ENCODE measurements around the gene TMEM117.
"Not testable (repeated sequence)": the region's sequence is repeated elsewhere in the genome, so short reads cannot be mapped to it uniquely, and the experiment has no call there.

The TMEM117 gene

DNA sequence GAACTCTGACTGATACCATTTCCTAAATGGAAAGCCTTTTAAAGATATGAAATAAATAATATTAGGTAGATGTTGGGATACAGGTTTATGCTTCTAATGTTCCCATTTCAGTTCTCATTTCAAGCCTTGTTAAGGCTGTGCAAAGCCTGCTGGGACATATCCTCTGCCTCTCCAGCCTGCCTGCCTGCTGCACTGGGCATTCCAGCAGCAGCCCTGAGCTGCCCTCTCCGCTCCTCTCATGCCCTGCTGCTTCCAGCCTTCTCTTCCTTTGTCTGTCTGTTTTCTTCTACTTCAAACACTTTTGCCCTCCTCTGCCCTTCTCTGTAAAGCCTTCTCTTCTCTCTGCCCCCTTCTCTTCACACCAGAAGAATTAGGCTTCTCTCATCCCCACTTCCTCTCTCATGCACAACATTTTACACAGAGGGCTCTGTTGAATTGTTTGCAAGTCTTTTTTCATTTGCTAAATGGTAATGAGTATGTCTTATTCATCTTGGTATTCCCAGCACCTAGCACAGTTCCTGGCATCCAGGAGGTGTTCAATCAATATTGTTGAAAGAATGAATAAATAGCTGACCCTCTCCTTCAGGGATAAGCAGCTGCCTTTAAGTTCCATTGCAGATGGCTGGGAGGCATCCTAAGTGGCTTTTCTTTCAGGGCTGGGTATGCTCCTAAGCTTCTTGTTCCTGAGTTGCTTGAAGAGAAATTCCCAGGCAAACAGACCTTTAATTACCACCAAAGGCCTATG, 292.3 kb downstream of the TMEM117 start:
- TF ChIP-seq POLR2A (IDR thresholded peaks at IDR 0.05; ENCODE audit: low read length) (no peak), GATA1 (IDR thresholded peaks at IDR 0.05; ENCODE audit: low read depth, low read length) (no peak)
- no peak for DNase-seq

GRCh38 chr12:44143175-44143574, 307.3 kb downstream of the TMEM117 start:
- DNase-seq: no peak
- TF ChIP-seq GATA1 (IDR thresholded peaks at IDR 0.05; ENCODE audit: low read depth, low read length): no peak
- no peak for TF ChIP-seq POLR2A (IDR thresholded peaks at IDR 0.05; ENCODE audit: low read length)

GRCh38 chr12:44148936-44149335, 313.1 kb downstream of the TMEM117 start:
- no peak for TF ChIP-seq GATA1 (IDR thresholded peaks at IDR 0.05; ENCODE audit: low read depth, low read length)
- no peak for TF ChIP-seq POLR2A (IDR thresholded peaks at IDR 0.05; ENCODE audit: low read length)
- no peak for DNase-seq

DNA sequence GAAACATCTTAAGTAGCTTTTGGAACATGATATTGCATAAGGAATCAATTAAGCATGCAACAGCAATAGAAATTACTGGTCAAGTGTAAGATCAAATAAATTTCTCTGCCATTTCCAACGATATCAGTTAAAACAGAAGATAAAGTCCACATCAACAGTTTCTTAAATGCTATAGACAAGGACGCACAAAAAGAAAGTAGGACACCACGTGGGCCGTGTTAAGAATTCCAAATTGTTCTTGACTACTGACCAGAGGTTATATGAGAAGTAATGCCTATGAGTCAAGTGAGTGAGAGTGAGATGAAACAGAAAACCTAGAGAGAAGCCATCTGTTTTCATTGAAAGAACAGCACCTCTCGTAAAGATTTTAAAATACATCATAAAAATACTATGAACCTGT, 318.2 kb downstream of the TMEM117 start:
- TF ChIP-seq GATA1 (IDR thresholded peaks at IDR 0.05; ENCODE audit: low read depth, low read length) (no peak), POLR2A (IDR thresholded peaks at IDR 0.05; ENCODE audit: low read length) (no peak)
- no peak for DNase-seq

GRCh38 chr12:44155358-44155757, 319.5 kb downstream of the TMEM117 start:
- no peak for DNase-seq
- no peak for TF ChIP-seq GATA1 (IDR thresholded peaks at IDR 0.05; ENCODE audit: low read depth, low read length)
- no peak for TF ChIP-seq POLR2A (IDR thresholded peaks at IDR 0.05; ENCODE audit: low read length)

GRCh38 chr12:44157359-44157758, 321.5 kb downstream of the TMEM117 start:
- TF ChIP-seq GATA1 (IDR thresholded peaks at IDR 0.05; ENCODE audit: low read depth, low read length) (no peak), POLR2A (IDR thresholded peaks at IDR 0.05; ENCODE audit: low read length) (no peak)
- no peak for DNase-seq

- no peak for DNase-seq
- no peak for TF ChIP-seq GATA1 (IDR thresholded peaks at IDR 0.05; ENCODE audit: low read depth, low read length)
- TF ChIP-seq POLR2A (IDR thresholded peaks at IDR 0.05; ENCODE audit: low read length): no peak
Observed at GRCh38 chr12:44158746-44159145, 322.9 kb downstream of the TMEM117 start.

DNA sequence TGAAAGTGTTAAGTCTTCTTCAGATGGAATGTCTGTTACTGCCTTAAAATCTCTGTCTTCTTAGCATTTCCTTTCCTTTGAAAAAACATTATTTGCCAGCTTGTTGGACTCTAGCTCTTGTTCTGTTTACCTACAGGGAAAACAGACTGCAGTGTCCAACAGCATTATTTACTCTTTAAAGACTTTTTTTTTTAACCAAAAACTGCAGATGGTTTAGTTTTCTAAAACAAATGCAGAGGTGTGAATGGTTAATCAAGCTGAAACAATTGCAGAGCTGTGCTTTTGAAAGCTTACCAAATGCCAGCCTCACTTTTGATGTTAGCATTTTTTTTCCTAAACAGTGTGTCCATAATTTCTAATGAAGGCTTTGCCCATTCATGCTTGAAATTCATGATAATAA, 323.3 kb downstream of the TMEM117 start:
- no peak for DNase-seq
- no peak for TF ChIP-seq POLR2A (IDR thresholded peaks at IDR 0.05; ENCODE audit: low read length)
- TF ChIP-seq GATA1 (IDR thresholded peaks at IDR 0.05; ENCODE audit: low read depth, low read length): no peak

DNA sequence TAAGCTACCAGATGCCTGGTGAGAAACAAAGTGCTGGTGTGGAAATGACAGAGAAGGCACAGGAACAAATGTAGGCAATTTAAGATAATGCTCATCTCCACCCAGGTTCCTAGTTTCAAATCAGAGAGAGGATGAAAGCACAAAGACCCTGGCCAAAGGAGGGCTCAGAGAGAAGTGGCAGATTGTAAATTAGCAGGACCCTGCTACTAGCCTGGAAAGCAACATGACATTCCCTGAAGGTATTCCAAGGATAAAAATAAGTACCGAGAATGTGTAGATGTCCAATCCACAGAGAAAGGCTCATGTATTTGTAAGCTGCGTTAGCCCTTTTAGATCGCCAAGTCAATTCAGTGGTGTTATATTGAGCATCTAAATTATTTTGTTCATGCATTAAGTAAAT, 324.0 kb downstream of the TMEM117 start:
- TF ChIP-seq POLR2A (IDR thresholded peaks at IDR 0.05; ENCODE audit: low read length) (no peak), GATA1 (IDR thresholded peaks at IDR 0.05; ENCODE audit: low read depth, low read length) (no peak)
- no peak for DNase-seq

- no peak for DNase-seq
- TF ChIP-seq POLR2A (IDR thresholded peaks at IDR 0.05; ENCODE audit: low read length) (no peak), GATA1 (IDR thresholded peaks at IDR 0.05; ENCODE audit: low read depth, low read length) (no peak)
Observed at GRCh38 chr12:44162961-44163360, 327.1 kb downstream of the TMEM117 start.

- TF ChIP-seq GATA1 (IDR thresholded peaks at IDR 0.05; ENCODE audit: low read depth, low read length) (no peak), POLR2A (IDR thresholded peaks at IDR 0.05; ENCODE audit: low read length) (no peak)
- no peak for DNase-seq
Observed at GRCh38 chr12:44174053-44174452, 338.2 kb downstream of the TMEM117 start.

- TF ChIP-seq POLR2A (IDR thresholded peaks at IDR 0.05; ENCODE audit: low read length): no peak
- TF ChIP-seq GATA1 (IDR thresholded peaks at IDR 0.05; ENCODE audit: low read depth, low read length): no peak
- no peak for DNase-seq
Observed at GRCh38 chr12:44184499-44185206, 348.8 kb downstream of the TMEM117 start.

GRCh38 chr12:44193281-44193680, 357.4 kb downstream of the TMEM117 start:
- TF ChIP-seq POLR2A (IDR thresholded peaks at IDR 0.05; ENCODE audit: low read length) (no peak), GATA1 (IDR thresholded peaks at IDR 0.05; ENCODE audit: low read depth, low read length) (no peak)
- no peak for DNase-seq

DNA sequence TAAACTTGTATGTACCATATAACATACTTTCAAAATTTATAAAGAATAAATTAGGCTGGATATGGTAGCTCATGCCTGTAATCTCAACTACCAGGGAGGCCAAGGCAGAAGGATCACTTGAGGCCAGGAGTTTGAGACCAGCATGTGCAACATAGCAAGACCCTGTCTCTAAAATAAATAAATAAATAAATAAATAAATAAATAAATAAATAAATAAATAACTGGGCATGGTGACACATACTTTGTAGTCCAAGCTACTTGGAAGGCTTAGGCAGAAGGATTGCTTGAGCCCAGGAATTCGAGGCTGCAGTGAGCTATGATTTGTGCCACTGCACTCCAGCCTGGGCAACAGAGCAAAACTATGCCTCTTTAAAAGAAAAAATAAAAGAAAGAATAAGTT, 359.8 kb downstream of the TMEM117 start:
- DNase-seq: not testable (repeated sequence)

- no peak for DNase-seq
Observed at GRCh38 chr12:44206045-44206444, 370.2 kb downstream of the TMEM117 start.

More at GRCh38 chr12:44206045-44206444, 370.2 kb downstream of the TMEM117 start:
- no peak for TF ChIP-seq GATA1 (IDR thresholded peaks at IDR 0.05; ENCODE audit: low read depth, low read length)
- no peak for TF ChIP-seq POLR2A (IDR thresholded peaks at IDR 0.05; ENCODE audit: low read length)
